HG02610 (cell line): Measurements from ENCODE around the gene TRMT1.

Experiments
- ATAC-seq: cut with Tn5 transposase; IDR thresholded peaks from one replicate; pipeline ENCODE4 v1.9.1; 2021; ENCODE audit warnings: mild to moderate bottlenecking, moderate library complexity; ENCODE audit not compliant: unreplicated experiment

TRMT1 gene

DNA sequence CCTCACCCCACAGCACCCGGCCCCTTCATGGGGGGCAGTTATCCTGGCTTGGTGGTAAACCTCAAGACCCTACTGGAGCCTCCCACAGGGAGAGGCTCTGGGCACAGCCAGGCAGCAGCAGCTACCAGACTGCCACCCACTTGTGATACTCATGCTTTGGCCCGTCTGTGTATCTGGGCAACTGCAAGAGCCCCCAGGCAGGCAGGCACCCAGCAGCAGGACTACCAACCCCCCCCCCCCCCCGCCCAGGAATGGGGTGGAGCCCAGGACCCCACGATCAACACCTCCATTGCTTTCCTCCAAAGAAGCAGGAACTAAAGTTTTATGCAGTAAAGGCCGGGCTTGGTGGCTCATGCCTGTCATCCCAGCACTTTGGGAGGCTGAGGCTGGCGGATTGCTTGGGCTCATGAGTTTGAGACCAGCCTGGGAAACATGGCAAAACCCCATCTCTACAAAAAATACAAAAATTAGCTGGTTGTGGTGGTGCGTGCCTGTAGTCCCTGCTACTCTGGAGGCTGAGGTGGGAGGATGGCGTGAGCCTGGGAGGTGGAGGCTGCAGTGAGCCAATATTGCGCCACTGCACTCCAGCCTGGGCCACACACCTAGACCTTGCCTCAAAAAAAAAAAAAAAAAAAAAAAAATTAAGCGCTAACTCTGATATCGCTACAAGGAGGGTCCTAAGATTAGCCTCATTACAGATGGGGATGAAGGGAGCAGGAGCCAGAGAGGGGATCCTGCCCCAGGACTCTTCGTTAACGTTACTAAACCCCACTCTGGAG lies 12.8 kb downstream of the TRMT1 start:
- no peak for ATAC-seq

DNA sequence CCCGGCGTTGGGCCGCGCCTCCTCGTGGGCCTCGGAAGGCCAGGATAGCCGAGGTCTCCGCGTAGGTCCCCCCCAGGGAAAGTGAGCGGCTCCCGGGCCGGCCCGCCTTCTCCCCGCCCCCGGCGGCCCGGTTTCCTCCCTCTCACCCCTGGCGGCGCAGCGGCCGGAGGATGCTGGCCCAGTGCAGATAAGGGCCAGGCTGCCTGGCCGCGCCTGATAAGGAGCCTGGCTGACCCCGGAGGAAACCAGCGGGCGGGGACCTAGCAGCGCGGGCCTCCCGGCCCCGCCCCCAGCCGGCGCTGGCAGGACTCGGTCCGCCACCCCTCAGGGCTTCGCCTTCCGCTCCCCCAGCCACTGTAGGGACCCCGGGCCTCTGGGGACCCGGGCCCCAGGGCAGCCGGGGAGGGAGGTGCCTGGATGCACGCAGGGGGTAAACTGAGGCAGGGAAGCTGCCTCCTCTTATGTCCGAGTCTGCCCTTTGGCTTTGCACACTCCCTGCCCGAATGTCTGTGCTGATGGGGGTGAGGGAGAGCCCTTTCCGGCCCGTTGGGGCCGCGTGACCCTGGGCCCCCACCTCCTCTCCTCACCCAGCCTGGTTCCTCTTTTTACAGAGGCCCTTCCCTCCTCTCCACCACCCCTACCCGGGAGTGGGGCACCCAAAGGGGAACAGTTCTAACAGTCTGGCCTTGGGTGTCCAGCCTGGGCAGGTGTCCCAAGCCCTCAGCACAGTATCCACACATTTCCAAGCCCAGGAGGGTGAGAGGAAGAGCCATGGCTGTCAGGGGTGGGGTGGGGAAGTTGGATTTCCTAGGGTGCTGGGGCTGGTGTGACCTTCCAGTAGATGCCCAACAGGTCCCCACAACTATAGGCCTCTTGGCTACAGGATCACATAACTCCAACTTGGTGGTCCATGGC lies 13.6 kb downstream of the TRMT1 start, which contains the start of gene LYL1:
TSS of gene LYL1 (minus strand) at position 193 of the 915 bp plus-strand sequence. CDS start 1,687 bp downstream, outside the sequence.
- ATAC-seq = peak; percentile 25

DNA sequence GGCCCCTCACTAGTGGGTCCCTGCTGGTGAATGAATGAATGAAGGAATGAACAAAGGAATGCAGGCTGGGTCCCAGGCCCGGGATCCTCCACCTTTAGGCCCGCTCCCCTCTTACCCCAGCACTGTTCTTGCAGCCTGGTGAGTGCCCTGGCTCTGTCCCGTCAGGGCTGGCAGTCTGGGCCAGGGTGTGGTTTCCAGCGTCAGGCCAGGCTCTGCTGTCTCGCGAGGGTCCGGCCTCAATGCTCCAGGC lies 14.2 kb downstream of the TRMT1 start:
- ATAC-seq = no peak

DNA sequence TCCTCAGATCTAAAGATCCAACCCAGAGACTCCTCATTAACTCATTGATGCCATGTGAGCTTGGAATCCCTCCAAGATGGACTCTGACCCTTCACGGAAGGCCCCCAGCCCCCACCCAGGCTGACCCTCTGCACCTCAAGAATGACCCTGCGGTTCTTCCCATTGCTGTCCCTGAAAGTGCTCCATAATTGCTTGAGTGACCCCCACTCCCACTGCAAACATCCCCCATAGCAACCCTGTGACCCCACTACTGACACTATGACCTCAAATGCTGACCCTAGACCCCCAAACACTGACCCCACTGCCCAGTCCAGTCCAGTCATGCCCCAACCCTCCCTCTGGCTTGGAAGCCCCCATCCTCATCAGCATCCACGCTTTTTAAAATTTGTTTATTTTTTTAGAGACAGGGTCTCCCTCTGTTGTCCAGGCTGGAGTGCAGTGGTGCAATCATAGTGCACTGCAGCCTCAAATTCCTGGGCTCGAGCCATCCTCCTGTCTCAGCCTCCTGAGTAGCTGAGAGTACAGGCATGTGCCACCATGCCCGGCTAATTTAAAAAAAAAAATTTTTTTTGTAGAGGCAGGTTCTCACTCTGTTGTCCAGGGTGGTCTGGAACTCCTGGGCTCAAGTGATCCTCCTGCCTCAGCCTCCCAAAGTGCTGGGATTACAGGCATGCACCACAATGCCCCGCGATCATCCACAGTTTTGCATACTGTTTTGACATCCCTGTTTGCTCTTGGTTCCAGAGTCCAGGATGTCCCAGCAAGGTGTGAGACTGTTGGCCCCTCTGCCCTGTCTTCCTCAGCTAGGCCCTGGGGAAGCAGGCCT lies 14.7 kb downstream of the TRMT1 start:
- ATAC-seq = no peak

DNA sequence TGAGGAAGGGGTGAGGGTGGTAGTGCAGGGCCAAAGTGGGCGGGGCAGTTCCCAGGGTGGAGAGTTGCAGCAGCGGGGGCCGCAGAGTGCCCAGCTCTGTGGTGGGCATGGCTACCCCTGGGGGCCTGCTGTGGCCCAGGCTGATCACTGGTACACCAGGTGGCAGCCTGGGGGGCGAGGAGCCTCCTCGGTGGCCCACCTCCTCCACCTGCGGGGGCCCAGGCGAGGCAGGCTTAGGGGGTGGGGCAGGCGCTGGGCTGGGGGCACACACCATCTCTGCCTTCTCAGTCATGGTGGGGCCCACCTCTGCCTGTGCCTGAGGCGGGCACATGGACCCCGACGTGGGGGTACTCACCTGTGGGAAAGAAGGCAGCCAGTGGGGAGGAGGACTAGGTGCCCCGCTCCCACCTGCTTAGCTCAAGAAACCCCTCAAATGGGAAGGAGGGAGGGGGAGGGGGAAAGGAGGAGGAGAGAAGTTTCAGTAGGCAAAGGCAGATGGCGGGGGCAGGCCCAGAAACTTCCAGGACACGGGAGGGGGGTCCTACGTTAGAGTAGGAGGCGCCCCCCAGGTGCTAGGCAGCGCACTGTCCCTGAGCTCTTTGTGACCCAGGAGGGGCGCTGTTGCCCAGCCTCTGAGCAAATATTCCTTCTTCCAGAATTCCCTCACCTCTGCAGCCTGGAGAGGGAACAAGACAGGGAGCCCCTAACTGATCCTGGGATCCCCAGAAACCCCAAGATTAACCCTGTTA lies 15.5 kb downstream of the TRMT1 start:
- ATAC-seq = no peak

DNA sequence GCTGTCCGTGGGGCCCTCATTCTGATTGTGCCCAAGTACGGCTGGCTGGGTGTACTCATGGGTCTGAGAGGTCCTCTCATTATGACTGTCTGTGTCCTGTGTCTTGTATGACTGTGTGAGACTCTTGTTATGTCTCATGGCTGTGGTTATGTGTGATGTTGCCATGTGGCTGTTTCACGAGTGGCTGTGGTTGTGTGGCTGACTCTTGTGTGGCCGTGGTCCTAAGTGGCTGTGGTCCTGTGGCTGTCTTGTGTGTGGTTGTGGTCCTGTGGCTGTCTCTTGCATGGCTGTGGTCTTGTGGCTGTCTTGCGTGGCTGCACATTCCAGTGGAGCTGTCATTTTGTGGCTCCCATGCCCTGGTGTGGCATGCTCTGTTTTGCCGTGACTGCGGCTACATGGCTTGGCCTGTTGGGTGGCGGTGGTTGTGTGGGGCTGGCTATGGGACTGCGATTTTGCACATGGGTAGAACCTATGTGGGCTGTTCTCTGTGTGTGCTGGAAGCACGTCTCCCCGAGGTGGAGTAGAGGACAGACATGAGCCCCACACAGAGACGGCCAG lies 16.4 kb downstream of the TRMT1 start:
- peak; percentile 35 for ATAC-seq

DNA sequence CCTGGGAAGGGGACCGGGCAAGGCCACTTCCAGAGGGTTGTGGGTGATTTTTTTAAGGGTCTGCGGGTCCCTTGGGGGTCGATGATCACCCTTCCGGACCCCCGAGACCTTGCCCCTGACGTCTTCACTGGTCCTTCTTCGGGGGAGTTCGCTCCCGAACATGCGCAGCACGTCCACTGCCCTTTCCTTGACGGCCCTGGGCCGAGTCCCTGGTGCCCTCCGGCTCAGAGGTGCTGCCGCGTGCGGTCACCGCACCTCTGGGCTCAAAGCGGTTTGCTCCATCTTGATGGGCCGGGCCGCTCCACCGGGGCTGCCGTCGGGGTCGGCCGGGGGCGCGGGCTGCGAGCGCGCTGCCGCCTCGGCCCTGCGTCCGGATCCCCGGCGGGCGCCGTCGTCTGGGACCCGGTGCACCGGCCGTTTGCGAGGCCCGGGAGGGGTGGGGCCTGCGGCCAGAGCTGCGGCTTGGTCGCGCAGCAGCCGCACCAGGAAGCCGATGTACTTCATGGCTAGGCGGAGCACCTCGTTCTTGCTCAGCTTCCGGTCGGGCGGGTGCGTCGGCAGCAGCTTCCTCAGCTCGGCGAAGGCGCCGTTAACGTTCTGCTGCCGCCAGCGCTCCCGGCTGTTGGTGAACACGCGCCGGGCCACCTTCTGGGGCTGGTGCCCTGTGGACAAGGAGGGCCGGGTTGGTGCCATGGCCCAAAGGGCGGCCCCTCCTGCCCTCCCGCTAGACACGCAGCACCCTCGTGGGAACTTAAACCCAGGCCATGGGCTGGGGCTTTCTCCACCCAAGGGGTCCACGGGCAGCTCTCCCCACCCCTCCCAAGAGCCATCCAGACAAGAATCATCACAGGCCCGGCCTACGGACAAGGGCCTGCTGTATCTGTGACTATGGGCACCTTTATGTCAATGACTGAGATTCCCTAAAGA lies 17.2 kb downstream of the TRMT1 start:
- ATAC-seq = no peak

DNA sequence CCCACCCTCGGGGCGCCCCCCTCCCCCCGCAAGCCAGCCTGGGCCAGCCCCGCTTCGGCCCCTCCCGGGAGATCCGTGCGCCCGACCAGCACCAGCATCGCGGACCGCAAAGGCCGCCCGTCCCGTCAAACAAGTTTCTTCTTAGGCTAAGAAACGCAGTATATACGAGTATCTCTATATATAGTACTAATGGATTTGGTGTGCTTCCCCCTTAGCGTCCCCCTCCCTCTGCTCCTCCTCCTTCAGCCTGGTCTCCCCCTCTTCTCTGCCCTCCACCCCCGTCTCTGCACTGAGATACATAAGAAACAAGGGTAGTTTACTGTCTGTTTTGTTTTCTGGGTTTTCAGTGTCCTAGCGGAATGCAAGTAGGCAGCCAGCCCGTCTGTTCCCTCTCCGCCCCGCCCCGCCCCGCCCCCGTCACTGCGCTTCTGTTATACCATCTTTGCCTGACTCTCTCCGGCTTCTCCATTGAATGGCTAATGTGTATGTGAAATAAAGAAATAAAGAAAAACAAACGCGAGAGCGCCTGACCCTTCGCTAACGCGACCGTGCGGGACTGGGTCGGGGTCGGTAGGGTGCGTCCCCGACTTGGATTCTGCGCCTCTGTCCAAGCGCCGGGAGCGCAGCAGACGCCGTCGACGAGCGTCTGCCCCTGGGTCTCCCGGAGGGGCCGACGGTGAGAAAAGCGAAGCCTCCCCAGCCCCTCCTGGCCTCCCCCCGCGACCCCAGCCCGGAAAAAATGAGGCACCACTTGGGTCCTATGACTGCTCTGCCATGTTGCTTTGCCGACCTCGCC lies 18.1 kb downstream of the TRMT1 start:
- no peak for ATAC-seq

DNA sequence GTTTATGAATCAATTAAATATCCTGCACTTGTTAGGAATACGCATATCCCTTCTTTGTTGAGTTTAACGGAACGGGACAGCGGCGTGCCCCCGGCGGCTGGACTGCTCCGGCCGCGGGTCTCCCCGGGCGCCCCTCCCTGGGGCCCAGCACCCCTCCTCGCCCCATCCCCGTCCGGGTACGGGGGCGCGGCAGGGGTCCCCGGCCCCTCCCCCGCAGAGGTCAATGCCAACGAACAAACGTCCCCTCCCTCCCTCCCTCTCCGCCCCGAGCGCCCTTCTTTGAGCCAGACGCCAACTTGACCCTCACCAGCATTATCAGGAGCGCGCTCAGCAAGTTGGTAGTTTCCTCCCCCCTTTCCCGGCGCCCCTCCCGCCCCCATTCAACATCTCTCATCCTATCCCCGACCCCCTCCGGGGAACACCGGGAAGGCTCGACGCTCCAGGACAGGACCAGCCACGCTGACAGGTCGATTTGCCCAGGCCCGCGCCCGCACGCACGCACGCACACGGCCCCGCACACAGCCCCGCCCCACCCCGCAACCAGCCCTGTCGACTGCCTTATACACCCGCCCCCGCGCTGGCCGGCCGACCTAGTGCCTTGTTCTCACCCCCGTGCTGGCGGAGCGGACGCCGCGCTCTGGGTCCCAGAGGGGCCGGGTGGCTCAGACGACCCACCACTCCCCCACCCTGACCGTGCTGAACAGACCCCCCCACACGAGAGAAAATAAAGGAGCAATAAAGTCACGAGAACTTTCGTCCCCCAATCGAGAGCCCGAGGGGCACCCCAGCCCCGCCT lies 18.9 kb downstream of the TRMT1 start:
- no peak for ATAC-seq

DNA sequence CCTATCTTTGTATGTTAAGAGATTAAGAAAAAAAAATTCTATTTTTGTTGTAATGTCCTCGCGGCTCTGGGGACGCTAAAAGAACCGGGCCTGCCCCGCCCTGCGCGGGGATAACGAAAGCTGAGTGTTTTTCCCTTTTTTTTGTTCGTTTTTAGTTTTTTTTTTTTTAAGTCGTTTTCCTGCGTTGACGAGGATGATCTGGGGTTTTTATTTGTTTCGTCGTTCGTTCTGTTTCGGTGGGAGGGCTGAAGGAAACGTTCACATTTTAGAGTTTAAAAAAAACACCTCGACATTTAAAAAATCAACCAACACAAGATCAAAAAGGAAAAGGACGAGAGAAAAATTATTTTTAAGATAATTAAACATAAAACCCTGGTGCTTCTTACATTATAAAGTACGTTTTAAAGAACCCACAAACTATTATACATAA lies 19.5 kb downstream of the TRMT1 start:
- ATAC-seq = no peak

DNA sequence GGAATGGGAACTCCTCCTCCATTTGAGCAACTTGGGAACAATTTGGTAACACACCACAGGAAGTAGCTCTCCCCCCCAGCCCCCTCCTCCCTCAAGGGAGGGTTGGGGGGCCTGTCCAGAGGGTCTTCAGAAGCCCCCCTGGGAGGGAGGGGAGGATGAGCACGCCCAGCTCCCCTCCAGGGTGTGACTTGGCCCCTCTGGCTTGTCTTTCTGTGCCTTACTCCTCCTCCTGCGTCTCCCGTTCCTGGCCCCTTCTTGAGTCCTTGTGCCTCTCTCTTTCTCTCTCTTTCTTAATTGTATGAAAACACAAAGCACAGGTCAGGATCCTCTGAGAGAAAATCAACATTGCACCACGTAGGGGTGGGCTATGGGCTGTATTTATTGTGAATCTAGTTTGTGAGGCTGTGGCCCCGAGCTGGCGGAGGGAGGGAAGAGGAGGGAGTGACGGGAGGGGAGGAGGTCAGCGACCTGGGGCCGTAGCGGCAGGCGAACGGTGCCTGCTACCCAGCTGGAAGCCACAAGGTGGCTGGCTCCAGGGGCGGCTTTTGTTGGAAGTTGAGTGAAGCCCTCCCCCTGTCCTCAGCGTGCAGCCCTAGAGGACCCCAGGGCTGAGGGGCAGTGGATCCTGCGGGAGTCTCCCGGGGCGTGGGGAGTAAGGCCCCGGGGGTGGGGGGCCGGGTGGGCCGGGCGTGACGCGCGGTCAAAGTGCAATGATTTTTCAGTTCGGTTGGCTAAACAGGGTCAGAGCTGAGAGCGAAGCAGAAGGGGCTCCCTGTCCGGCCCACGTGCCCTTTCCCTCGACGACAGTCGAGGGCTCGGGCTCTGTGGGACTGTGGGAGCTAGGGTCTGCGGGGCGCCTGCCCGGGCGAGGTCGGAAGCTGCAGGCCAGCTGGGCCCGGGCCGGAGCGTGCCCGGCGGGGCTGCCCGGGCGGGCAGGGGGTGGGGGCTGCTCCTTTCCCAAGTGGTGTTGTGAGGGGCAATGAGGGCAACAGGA lies 20.3 kb downstream of the TRMT1 start:
- no peak for ATAC-seq

DNA sequence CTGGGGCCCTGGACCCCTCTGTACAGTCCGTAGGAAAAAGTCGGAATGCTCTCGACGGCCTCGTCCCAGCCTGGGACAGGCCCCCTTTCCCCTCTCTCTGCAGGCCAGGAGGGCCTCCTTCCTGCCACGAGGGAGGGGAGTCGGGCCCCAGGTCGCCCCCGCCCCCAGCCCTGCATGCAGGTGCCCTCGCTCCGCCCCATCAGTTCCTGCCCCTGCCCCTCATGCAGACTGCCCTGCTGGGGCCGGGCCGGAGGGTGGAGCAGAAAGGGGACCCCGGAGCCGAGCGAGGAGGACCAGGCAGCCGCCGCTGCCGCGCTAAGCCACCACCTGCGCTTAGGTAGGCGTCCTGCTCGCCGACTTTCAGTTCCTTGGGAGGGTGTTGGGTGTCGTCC lies 21.2 kb downstream of the TRMT1 start:
- ATAC-seq = no peak

DNA sequence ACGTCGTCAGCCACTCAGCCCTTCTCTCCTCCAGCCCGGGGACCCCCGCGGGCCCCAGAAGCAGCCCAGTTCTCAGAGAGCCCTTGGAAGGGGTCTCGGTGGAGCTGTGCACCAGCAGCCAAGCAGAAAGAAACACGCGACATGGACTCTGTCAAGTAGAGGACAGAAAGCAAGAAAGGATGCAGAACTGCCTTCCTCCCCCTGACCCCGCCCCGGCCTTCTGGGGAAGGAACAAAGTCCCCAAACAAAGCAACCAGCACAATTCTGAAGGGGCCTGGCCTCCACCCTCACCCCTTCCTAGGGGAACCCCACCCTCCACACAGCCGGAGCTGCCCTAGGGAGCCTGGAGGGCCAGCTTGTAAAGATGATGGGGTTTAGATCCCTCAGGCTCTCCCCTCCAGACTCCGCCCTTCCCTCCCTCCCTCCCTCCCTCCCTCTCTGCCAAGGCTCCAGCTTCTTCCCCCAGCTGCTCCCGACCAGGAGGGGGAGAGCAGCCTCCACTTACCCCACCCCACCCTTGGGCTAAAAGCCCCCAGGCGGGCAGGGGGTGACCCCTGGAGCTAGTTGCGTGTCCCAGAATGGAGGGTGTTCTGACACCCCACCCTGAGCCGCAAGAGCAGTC lies 21.7 kb downstream of the TRMT1 start:
- no peak for ATAC-seq

DNA sequence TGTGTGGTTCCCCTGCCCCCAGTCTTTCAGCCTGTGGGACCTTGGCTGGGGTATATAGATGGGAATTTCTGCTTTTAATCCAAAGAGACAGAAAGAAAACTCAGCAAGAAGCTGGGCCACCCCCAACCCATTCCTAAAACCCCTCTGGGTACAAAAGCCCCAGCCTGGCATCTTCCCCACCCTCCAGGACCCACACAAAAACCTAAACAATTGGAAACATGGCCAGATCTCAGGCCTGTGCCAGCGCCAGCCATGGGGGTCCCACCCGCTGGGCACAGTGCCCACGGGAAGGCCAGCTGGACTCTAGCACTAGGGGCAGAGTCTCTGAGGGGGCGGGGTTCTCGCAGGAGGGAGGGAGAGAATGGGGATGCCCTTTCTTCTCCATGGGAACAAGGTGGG lies 22.4 kb downstream of the TRMT1 start:
- no peak for ATAC-seq

DNA sequence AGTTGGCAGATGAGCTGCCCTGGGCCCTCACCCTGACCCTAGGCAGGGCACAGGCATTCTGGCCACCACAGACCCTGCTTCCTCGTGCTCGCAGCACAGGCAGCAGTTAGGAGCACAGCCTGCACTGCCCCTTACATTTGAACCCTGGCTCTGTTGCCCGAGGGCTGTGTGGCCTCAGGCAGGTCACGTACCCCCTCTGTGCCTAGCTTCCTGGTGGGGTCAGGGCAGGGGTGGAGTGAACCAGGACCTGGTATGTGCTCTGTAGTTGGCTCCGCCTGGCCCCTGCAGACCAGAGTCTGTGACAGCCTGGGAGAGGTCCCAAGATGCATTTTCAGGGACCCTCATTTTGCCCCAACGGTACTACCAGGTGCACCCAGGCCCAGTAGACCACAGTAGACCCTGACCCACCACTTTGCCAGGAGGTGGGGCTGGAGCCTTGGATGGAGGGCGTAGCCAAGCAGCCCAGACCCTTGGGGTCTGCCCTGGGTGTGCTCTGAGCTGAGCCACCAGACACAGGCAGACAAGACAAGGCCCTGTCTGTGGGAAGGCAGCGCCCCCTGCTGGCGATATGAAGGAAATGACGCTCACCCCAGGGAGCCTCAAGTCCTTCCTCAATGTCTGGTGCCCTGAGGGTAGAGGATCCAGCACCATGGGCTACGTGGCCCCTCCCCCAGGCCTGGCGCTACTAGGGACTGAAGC lies 23.0 kb downstream of the TRMT1 start:
- peak; percentile 40 for ATAC-seq
